GM10266 (cell line): ENCODE data around the gene PFKFB3.

Experiments
- DNase-seq: peaks from one replicate; pipeline ENCODE4 v3.0.0; 2012; ENCODE audit errors: extremely low spot score
- TF ChIP-seq, protein P1 (sequence below): IDR thresholded peaks from 2 replicates; pipeline ENCODE4 v1.5.1; 2012; ENCODE audit warnings: mild to moderate bottlenecking, low read depth; ENCODE audit not compliant: control insufficient read depth, insufficient read depth; ENCODE audit errors: missing control alignments

The PFKFB3 gene

GRCh38 chr10:6231730-6232129, 29.0 kb downstream of the PFKFB3 start:
- DNase-seq = no peak
- TF ChIP-seq, protein P1, sequence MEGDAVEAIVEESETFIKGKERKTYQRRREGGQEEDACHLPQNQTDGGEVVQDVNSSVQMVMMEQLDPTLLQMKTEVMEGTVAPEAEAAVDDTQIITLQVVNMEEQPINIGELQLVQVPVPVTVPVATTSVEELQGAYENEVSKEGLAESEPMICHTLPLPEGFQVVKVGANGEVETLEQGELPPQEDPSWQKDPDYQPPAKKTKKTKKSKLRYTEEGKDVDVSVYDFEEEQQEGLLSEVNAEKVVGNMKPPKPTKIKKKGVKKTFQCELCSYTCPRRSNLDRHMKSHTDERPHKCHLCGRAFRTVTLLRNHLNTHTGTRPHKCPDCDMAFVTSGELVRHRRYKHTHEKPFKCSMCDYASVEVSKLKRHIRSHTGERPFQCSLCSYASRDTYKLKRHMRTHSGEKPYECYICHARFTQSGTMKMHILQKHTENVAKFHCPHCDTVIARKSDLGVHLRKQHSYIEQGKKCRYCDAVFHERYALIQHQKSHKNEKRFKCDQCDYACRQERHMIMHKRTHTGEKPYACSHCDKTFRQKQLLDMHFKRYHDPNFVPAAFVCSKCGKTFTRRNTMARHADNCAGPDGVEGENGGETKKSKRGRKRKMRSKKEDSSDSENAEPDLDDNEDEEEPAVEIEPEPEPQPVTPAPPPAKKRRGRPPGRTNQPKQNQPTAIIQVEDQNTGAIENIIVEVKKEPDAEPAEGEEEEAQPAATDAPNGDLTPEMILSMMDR = no peak

DNA sequence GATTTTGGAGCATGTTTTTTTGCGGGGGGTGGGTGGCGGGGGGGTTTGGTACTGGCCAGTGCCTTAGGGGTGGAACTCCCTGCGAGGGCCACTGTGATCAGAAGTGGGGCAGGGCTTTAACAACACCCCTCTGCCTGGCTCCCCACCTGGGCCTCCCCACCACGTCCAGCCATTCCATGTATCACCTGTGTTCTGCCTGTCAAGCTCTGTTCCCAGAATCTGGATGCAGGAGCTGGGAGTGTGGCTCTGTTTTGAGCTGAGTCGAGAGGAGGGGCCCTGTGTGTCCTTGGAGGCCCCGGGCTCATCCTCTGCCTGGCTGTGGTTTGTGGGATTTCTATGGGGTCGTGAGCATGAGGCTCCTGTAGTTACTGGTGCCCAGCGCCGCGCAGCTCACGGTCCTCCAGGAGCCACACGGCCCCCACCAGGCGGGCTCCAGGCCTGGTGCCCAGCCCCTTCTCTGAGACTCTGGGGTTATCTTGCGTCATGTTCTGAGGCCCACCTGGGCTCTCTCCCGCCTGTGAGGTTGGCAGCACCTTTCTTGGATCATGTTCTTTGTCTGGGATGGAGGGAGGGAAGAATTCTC, 29.6 kb downstream of the PFKFB3 start:
- TF ChIP-seq, protein P1 = no peak
- DNase-seq = no peak

DNA sequence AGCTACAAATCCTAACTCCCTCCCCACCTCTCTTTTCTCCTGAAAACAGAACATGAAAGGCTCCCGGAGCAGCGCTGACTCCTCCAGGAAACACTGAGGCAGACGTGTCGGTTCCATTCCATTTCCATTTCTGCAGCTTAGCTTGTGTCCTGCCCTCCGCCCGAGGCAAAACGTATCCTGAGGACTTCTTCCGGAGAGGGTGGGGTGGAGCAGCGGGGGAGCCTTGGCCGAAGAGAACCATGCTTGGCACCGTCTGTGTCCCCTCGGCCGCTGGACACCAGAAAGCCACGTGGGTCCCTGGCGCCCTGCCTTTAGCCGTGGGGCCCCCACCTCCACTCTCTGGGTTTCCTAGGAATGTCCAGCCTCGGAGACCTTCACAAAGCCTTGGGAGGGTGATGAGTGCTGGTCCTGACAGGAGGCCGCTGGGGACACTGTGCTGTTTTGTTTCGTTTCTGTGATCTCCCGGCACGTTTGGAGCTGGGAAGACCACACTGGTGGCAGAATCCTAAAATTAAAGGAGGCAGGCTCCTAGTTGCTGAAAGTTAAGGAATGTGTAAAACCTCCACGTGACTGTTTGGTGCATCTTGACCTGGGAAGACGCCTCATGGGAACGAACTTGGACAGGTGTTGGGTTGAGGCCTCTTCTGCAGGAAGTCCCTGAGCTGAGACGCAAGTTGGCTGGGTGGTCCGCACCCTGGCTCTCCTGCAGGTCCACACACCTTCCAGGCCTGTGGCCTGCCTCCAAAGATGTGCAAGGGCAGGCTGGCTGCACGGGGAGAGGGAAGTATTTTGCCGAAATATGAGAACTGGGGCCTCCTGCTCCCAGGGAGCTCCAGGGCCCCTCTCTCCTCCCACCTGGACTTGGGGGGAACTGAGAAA, 30.4 kb downstream of the PFKFB3 start:
- DNase-seq = no peak
- TF ChIP-seq, protein P1 = no peak

GRCh38 chr10:6233725-6234277, 31.1 kb downstream of the PFKFB3 start:
- TF ChIP-seq, protein P1 = no peak
- DNase-seq = no peak

DNA sequence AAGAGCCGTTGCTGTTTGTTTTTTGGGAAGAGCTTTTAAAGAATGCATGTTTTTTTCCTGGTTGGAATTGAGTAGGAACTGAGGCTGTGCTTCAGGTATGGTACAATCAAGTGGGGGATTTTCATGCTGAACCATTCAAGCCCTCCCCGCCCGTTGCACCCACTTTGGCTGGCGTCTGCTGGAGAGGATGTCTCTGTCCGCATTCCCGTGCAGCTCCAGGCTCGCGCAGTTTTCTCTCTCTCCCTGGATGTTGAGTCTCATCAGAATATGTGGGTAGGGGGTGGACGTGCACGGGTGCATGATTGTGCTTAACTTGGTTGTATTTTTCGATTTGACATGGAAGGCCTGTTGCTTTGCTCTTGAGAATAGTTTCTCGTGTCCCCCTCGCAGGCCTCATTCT, 31.6 kb downstream of the PFKFB3 start:
- DNase-seq = no peak
- TF ChIP-seq, protein P1 = no peak

DNA sequence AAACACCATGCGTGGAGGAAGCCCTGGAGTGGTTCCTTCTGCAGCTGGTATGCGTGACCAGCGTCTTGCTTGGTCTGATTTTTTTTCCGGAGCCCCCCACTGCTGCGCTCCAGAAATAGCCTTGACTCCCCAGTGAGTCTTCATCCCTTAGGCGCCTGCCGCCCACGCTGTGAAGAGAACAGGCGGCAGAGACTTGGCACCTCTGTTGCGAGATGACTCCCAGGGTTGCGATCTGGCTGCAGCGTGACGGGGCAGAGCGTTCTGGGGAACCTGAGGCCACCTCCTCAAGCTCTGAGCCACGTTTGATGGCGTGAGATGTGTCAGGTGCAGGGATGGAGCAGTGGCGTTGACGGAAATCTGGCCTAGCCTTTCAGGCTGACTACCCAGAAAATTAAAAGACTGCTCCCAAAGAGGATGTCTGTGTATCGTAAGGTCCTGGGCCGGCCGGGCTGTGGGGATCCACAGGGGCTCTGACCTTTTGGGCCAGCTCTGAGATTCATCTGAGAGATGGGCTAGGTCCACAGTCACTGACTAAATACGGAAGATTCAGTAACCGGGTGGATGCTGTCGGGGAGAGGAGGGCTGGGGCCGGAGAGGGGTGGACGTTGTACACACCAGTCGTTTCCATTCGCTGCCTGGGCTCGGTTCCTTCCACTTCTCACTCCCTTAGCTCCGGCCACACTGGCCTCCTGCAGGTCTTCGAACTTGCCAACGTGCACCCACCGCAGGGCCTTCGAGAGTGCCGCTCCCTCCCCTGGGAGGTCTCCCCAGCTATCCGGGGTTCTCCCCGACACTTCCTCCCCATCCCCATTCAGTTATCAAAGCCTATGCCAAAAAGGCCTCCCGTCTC, 33.8 kb downstream of the PFKFB3 start:
- no peak for DNase-seq
- TF ChIP-seq, protein P1 = no peak
